Keratinocyte (primary cell): ENCODE data around the gene KCNE4.

Source experiments
- EZH2 ChIP-seq: IDR thresholded peaks from one replicate; pipeline ENCODE4 v1.6.1; 2012; ENCODE audit warnings: inconsistent platforms, mild to moderate bottlenecking, low read length, moderate library complexity
- TF ChIP-seq, protein P1 (sequence below), 3 experiments: IDR thresholded peaks in 1 of 3; conservative IDR thresholded peaks in 1 of 3; optimal IDR thresholded peaks in 1 of 3; 2 replicates in 2 of 3; 3 replicates in 1 of 3; pipeline versions ENCODE3 to v1.5.1; 2011; ENCODE audit warnings: low read length in 3 of 3, mild to moderate bottlenecking in 3 of 3, moderate library complexity in 2 of 3, control low read depth in 1 of 3, inconsistent platforms in 1 of 3; ENCODE audit not compliant: insufficient read depth in 2 of 3; ENCODE audit errors: extremely low read depth in 1 of 3

DNA sequence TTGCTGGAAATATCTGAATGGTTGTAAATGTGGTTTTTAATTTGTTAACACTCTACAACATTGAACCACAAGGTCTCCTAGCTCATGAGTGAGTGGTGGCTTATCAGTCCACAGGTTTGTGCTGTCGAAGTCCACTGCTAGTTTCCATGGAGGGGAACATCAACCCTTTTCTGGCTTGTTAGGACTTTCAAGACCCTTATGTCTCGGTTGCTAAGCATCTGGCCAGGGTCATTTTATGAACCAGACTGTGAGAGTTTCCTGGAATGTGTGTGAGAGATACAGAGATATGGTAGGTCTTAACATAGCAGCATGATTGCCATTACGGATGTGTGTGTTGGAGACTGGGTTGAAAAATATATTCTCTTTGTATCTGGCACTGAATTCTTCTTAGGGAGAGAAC is 36.9 kb downstream of the KCNE4 start:
- TF ChIP-seq, protein P1, sequence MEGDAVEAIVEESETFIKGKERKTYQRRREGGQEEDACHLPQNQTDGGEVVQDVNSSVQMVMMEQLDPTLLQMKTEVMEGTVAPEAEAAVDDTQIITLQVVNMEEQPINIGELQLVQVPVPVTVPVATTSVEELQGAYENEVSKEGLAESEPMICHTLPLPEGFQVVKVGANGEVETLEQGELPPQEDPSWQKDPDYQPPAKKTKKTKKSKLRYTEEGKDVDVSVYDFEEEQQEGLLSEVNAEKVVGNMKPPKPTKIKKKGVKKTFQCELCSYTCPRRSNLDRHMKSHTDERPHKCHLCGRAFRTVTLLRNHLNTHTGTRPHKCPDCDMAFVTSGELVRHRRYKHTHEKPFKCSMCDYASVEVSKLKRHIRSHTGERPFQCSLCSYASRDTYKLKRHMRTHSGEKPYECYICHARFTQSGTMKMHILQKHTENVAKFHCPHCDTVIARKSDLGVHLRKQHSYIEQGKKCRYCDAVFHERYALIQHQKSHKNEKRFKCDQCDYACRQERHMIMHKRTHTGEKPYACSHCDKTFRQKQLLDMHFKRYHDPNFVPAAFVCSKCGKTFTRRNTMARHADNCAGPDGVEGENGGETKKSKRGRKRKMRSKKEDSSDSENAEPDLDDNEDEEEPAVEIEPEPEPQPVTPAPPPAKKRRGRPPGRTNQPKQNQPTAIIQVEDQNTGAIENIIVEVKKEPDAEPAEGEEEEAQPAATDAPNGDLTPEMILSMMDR (optimal IDR thresholded peaks at IDR 0.05 in 1 of 3, IDR thresholded peaks at IDR 0.05 in 1 of 3, conservative IDR thresholded peaks at IDR 0.05 in 1 of 3; ENCODE audit: extremely low read depth in 1 of 3, insufficient read depth in 2 of 3, low read length in 3 of 3): no peak
- TF ChIP-seq EZH2: no peak
